NCI-H2107 (cell line): Measurements from ENCODE around the gene RD3L.
"Not testable (repeated sequence)": the region's sequence is repeated elsewhere in the genome, so short reads cannot be mapped to it uniquely, and the experiment has no call there.

Experiments
- DNase-seq: peaks from one replicate; lab custom pipeline; 2025; lab: John Stamatoyannopoulos, UW

RD3L gene

DNA sequence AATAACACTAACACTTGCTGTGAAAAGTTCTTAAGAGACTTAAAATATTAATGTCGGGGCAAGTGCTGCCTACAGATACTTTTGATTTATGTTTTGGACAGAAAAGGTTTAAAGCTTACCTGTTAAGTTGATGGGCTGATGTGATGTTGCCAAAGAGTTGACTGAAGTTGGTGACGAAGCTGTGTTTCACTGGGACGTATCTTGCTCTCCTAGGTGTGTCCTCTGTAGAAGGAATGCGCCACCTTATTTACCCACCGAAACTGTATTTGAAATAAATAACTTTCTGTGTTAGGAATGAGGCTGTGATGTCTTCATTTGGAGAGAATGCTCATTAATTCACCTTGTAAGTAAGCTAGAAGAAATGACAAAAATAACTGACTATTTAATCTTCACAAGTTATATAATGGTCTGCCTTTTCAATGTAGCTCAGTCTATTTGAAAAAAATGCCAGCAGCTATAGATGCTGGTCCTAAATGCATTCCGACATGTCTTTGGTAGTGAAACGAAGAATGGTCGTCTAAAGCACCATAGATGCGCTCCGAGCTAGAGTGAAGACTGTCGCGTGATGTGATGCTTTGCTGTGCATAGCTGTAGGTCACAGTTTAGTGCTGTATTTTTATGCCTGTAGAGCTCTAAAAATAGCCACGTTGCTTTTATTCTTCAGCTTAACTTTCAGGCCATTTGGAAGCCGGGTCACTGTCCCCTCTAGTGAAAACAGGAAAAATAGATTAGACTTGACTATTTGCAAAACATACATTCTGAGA, at the start of gene RD3L:
TSS of gene RD3L (minus strand) at position 557 of the 764 bp plus-strand sequence. CDS start 834 bp downstream, outside the sequence.
- no peak for DNase-seq

DNA sequence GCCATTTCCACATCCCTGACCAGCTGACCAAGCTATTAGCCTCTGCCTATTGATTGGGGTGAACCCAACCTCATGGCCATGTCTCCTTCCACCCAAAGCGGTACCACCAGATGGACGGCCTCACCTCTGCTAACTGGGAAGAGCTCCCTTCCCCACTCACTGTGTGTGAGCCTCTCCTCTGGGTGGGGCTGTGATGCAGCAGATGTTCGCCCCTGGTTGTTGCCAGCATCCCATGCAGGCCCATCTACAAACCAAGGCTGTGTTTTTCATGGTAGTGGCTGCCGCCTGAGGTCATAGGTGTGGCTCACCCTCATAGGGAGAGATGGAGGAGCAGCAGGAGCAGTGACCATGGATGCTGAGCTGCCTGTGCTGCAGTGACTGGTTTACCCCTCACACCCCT, 47.6 kb upstream of the RD3L start:
- no peak for DNase-seq

DNA sequence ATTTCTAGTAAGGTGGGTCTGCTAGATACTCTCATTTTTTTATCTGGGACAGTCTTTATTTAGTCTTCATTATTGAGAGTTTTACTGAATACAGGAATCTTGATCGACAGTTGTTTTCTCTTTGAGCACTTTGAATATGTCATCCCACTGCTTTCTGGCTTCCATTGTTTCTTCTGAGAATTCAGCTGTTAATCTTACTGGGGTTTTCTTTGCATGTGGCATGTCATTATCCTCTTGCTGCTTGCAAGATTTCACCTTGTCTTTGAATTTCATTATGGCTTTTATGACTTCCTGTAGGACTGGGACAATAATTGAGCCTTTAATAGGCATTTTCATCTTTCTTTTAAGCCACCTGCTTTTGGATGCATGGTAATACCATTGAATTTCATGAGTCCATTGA, 46.7 kb upstream of the RD3L start:
- DNase-seq = no peak

DNA sequence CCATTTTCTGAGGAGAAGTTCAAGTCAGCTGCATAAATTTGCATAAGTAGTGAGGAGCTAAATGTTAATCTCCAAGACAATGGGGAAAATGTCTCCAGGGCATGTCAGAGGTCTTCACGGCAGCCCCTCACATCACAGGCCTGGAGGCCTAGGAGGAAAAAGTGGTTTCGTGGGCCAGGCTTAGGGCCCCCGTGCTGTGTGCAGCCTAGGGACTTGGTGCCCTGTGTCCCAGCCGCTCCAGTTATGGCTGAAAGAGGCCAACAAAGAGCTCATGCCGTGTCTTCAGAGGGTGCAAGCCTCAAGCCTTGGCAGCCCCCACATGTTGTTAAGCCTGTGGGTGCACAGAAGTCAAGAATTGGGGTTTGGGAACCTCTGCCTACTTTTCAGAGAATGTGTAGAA, 41.9 kb upstream of the RD3L start:
- no peak for DNase-seq

DNA sequence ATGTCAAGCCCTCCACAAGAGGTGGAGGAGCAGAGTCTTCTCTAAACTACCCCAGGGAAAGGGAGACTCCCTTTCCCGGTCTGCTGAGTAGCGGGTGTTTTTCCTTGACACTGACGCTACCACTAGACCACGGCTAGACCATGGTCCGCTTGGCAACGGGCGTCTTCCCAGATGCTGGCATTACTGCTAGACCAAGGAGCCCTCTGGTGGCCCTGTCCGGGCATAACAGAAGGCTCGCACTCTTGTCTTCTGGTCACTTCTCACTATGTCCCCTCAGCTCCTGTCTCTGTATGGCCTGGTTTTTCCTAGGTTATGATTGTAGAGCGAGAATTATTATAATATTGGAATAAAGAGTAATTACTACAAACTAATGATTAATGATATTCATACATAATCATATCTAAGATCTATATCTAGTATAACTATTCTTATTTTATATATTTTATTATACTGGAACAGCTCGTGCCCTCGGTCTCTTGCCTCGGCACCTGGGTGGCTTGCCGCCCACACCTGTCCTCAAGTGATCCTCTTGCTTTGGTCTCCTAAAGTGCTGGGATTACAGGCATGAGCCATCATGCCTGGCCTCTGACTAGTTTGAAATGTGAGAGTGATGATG, 38.4 kb upstream of the RD3L start:
- DNase-seq = not testable (repeated sequence)

DNA sequence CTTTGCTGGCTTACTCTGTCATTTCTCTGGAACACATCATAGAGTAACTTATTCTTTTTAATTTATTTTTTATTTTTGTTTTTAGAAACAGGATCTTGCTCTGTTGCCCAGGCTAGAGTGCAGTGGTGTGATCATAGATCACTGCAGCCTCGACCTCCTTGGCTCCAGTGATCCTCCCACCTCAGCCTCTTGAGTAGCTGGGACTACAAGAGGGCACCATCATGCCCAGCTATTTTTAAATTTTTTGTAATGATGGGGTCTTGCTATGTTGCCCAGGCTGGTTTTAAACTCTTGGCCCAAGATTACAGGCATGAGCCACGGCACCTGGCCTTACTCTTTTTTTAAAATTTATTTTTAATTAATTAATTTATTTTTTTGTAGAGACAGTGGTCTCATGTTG, 32.2 kb upstream of the RD3L start:
- DNase-seq = no peak

DNA sequence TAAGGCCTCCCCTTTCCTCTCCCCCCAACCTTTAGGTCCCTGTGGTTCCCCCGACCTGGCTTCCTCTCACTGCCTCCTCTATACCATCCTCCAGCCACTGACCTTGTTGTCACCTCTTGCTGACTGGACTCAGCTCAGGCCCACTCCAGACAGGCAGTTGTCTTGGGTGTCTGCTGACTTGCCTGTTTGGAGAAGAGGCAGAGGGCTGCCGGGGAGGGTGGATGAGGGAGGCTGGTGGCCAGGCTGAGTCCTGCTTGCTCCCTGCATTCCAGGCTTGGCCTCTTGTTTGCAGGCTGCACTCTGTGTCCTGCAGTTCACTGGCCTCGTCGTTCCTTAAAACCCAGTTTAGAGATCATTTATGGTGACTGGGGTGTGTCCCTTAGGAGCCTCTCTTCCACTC, 31.0 kb upstream of the RD3L start:
- no peak for DNase-seq

DNA sequence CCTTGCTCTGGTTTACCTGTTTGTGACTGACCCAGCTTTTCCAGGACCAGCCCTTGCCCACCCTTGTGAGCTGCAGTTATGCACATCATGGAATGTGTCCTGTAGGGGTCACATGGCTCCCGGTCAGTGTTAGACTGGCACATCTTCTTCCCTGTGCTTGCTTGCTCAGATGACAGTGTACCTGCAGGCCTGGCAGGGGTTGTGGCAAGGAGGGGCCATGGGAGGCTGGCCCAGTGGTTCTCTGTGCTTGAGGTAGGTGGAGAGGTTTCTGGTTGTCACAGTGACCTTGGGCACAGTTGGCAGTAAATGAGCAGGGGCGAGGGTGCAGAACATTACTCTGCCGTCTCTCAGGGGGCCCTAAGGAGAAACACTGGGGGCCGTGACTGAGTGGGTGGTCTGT, 27.6 kb upstream of the RD3L start:
- DNase-seq = no peak

DNA sequence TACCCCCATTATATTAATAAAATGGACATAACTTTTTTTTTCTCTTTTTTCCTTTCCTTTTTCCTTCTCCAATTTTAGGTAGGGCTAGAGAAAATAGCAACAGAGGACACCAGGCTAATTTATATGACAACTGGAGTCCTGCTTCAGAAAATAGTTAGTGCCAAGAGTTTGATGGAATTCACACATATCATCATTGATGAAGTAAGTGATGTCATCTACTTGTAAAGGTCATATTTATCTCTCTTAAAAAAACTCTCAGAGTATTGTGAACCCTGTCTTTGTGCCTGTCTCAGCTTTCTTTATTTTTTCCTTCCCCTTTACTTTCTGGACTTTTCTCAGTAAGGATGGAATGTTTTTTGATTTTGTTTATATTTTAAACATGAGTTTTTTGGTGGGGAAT, 24.3 kb upstream of the RD3L start:
- DNase-seq = no peak

DNA sequence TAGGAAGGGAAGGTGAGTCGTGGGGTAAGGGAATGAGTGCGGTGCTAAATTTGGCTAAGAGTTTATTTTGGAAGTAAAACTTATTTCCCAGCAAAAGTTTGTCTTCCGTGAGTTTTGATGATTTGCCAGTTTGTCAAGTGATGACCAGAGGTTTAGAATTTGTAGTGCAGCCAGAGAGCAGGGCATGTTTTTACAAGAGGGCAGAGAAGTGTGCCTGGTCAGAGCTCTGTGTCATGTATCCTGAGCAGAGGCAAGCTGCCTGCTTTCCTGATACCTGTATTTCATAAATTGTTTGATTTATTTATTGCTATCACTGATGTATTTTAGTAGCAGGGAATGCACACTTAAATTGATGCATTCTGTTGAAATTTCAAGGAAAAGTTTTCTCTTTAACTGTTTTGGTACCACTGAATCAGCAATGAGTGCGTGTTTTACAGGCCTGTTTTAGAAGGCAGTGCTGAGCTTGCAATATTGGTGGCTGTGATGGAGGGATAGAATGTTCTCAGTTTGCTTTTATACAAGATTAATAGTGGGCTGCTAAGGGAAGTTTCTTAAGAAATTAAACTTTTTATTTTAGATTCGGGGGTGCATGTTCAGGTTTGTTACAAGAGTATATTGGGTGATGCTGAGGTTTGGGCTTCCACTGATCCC, 19.7 kb upstream of the RD3L start:
- DNase-seq = no peak

DNA sequence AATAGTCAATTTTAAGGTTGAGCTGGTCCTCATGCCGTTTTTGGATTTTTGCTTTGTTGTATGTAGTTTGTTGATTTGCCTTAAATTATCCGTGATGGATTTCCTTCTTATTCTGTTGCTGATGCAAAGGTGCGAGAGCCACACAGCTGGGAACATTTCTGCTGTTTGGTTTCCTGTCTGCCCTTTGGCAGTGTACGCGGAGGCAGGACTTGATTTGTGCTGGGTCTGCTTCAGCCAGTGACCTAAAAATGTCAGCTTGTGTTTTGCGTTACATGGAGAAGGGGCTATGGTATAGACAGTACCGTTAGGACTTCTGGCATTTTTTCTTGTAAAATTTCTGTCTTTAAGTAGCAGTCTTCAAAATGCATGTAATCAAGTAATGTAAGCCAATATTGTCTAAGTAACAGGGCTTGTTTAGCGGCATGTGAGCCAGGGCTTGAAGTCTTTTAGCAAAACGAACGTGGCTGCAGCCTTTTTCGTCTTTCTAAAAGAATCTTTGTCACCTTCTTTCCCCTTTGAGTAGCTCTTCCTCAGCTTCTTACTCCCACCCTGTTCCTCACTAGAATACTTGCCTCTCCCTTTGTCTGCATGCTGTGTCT, 18.2 kb upstream of the RD3L start:
- DNase-seq = no peak

DNA sequence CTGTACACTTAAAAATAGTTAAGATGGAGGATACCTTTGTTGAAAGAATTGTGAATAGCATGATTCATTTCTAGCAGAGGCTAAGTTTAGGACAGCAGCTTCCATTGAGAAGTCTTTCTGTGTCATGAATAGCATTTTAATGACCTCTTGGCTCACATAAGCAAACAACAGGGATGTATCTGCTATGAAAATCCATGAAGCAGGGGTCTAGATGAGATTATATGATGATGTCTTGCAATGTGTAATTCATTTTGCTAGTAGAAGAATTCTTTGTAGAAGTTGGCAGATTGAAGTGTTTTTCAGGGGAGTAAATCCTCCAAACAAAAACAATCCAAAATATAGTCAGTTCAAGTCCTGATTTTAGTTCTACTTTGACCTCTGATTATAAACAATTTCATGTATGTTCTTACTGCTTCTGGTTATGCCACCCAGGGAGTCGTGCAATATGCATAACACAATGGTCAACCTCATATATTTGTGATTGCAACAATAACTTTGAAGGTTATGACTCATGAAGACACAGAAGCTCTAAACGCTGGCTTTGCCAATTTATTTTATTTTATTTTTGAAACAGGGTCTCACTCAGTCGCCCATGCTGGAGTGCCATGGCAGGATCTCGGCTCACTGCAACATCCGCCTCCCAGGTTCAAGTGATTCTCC, 6.9 kb upstream of the RD3L start:
- no peak for DNase-seq

DNA sequence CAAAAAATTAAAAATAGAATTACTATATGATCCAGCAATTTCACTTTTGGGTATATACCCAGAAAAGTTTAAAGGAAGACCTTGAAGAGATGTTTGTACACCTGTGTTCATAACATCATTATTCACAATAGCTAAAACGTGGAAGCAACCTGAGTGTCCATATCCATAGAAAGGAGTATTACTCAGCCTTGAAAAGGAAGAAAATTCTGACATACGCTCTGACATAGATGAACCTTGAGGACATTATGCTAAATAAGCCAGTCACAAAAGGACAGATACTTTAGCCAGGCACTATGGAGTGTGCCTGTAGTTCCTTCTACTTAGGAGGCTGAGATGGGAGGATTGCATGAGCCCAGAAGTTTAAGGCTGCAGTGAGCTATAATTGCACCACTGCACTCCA, 6.1 kb upstream of the RD3L start:
- DNase-seq = no peak

DNA sequence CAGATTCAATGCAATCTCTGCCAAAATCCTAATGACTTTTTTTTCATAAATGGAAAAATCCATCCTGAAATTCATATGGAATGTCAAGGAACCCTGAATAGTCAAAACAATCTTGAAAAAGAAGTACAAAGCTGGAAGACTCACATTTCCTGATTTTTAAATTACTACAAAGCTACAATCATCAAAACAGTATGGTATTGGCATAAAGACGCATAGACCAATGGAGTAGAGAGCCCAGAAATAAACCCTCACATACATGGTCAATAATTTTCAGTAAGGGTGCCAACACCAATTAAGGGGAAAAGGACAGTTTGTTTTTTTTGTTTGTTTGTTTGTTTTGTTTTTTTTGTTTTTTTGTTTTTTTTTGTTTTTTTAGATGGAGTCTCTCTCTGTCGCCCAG, 4.6 kb upstream of the RD3L start:
- DNase-seq = no peak

DNA sequence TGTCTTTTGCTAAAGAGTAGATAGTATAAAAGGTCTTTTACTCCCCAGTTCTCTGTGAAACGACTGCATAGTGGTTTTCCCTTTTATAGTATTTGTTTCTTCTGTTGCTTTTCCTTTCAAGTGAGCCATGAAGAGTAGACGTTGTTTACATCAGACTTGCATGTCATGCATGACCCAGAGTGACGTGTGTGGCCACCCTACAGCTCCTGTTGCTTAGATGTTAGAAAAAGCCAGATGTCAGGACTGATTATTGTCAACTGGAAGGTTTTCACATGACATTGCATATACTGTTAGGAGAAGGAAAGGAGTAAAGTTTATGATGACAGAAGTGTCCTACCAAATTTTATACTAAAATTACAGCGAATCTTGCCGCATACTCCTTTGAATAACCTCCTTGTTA, 1.3 kb upstream of the RD3L start:
- DNase-seq = peak; percentile 9

DNA sequence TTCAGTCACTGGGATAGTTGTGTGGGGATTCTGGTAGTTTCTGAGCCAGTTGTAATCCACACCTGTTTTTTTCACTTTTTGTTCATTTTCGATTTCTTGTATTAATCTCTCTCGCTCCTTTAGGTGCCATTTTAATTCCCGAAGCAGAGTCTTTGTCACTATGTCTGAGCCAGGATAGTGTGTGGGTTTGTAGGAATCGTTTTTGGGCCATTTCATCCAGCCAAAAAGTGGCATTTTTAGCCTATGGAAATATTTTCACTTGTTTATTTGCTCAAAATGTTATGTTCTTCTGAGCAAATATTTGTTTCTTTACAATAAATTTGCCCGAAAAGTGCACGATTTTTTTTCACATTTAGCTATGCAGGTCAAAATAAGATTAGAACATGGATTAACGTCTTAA, 867 bp downstream of the RD3L start:
- DNase-seq = no peak

DNA sequence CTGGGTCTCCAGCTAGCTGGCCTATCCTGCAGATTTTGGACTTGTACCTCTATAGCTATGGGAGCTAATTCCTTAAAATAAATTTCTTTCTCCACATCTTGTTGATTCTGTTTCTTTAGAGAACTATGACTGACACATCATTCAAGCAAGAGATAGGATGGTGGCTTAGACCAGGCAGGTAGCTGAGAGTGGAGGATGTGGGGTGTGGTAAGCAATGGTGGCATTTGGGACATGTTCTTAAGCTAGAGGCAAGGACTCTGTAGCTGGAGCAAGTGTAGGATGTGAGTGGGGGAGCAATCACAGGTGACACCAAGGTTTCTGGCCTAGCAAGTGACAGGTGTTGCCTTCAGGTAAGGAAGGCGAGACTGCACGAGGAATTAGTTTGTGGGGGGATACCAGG, 7.2 kb downstream of the RD3L start:
- no peak for DNase-seq

DNA sequence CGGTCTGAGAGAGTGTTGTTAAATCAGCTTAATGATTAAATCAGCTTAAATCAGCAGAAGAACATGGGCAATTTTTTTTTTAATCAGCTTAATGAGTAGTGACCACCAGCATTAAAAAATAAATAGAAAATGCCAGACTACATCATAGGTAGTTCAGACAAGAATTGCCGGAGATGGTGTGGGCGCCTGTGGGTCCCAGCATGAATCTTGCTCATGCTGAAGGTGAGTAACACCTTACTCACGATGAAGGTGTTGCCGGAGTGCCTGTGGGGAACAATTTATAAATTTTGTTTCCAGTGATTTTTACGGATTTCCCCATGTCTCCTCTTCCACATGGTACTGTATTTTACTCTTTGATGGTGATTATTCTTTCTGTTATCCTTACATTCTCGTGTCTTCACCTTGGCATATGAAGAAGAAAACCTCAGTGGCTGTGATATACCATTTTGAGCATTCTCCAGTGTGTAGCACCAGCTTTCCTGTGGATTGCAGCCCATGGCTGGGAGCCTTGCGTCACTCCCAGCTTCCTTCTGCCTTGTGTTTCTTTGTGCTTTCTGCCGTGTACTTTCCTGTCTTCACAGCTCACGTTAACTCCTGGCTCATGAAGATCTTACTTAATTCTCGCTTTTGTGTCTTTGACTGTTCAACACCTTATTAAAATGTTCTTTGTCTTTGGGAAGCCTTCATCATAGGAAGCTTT, 9.4 kb downstream of the RD3L start:
- DNase-seq = no peak

DNA sequence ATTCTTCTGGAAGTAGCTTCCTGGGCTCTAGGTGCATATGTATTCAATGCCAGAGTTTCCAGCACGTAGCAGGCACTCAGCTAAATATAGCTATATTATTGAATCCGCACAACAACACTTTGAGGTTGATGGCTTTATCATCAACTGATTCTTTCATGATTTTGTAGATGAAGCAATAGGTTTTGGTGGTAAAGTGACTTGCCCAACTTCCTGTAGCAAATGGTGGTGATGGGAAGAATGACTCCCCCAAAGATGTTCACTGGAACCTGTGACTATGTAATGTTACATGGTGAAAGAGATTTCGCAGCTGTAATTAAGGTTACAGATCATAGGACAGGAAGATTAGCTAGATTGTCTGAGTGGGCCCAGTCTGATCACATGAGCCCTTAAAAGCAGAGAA, 10.9 kb downstream of the RD3L start:
- no peak for DNase-seq

DNA sequence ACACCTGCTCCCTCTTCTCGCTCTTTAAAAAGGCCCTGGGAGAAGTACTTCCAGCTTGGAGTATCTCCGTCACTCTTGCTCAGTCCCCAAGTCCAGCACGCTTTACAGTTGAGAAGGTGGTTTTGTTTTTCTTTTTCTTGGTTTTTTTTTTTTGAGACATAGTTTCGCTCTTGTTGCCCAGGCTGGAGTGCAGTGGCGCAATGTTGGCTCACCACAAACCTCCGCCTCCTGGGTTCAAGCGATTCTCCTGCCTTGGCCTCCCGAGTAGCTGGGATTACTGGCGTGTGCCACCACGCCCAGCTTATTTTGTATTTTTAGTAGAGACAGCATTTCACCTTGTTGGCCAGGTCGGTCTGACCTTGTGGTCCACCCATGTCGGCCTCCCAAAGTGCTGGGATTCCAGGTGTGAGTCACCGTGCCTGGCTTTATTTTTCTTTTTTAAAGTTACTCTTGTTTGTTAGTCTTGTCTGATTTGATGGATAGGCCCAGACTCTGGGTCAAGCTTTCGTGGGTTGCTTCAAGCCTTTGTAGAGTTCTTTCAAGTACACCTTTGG, 12.2 kb downstream of the RD3L start:
- no peak for DNase-seq

DNA sequence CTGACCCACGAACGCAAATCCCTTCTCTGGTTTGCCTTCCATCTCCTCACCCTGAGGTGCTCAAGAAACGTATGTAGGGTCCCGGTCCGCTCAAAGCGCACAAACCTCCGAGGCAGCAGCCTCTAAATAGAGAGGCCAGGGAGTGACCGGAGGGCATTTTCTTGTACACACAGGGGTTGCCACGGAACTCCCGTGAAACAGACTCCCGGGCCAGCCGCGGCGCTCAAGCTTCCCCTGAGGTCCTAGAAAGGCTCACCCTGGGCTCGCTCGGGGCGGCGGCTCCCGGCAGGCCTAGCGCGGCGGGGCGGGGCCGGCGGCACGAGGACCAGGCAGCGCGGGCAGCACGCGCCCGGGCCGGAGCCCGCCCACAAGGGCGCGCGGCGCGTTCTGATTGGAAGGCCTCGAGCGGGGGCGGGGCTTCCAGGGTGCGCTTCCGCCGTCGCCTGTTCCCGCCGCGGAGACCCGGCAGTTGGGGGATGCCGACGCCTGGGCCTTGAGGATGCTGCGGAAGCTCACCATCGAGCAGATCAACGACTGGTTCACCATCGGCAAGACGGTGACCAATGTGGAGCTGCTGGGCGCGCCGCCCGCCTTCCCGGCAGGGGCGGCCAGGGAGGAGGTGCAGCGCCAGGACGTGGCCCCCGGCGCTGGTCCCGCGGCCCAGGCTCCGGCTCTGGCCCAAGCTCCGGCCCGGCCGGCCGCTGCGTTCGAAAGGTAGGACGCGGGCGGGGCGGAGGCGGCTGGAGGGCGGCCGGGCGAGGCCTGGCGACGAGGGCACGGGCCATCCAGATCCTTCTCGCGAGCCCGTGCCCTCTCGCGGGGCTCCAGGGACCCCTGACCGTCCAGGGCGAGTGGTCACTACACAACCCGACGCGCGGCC, 14.1 kb downstream of the RD3L start, which contains the start of gene TDRD9:
TSS of gene TDRD9 (plus strand) at position 446 of the 880 bp plus-strand sequence. CDS start at position 500, 54 bp downstream.
- no peak for DNase-seq
